Lower lobe of right lung (tissue), 2 donors: Measurements from ENCODE around the gene PGAP2. TPM values are rescaled to one million over a fixed set of nuclear protein-coding genes. Genes with fewer than 3 reads are reported as not detected.
"Not testable (repeated sequence)": the region's sequence is repeated elsewhere in the genome, so short reads cannot be mapped to it uniquely, and the experiment has no call there.

Experiments
- ATAC-seq, 2 donors: fragments of 200-7000 bp; cut with Tn5 transposase; one replicate each; pipeline ENCODE4 v1.9.1; 2020 to 2022; ENCODE audit warnings: mild to moderate bottlenecking in 2 of 2, moderate library complexity in 2 of 2
- DNase-seq: peaks from one replicate; pipeline ENCODE4 v3.0.0-alpha.2; 2020
- H3K27ac ChIP-seq: fragments of 200-600 bp; one replicate; pipeline ENCODE4 v1.8.0; 2022
- H3K27me3 ChIP-seq: fragments of 200-600 bp; one replicate; pipeline ENCODE4 v1.8.0; 2022; ENCODE audit warnings: low read depth
- H3K36me3 ChIP-seq: fragments of 200-600 bp; one replicate; pipeline ENCODE4 v1.8.0; 2022; ENCODE audit warnings: mild to moderate bottlenecking
- H3K4me1 ChIP-seq: fragments of 200-600 bp; one replicate; pipeline ENCODE4 v1.8.0; 2022
- H3K4me3 ChIP-seq: fragments of 200-600 bp; one replicate; pipeline ENCODE4 v1.8.0; 2022; ENCODE audit warnings: mild to moderate bottlenecking
- H3K9me3 ChIP-seq: fragments of 200-600 bp; one replicate; pipeline ENCODE4 v1.8.0; 2022
- CTCF ChIP-seq: fragments of 200-600 bp; IDR thresholded peaks from one replicate; pipeline ENCODE4 v1.8.0; 2022; ENCODE audit warnings: antibody characterized with exemption, mild to moderate bottlenecking
- intact Hi-C: fragments of 100-400 bp; cut with DNase I; formaldehyde crosslinking; loops from one replicate; pipeline ENCODE4 v1.11.0; 2022
- total RNA-seq: library from RNA; stranded (reverse); fragmentation: NEBNext Ultra II Directional; extraction: Animal tissue kit (Norgen Biotek cat#: 25700); gene quantifications from one replicate; pipeline ENCODE4 v1.2.1, GENCODE V29; 2021
- donor health status: DM: no; HTN: yes; CAD: no; lungs with severe emphysema.

The PGAP2 gene
- total RNA-seq, 1 donor from 2014 or later, result 23.8 TPM

DNA sequence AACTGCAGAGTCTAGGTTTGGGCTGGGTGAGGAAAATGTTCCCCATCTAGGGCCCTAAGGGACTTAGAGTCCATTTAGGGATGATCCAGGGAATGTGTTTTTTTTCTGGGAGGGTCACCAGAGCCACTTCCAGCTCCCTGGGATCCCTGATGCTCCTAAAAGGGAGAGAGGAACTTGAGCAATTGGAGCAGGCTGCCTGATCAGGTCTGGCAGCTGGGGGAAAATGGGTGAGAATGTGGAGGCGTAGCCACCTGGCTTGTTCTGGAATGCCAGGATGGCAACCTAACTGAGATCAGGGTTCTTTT lies 1.2 kb downstream of the PGAP2 start:
- TF ChIP-seq CTCF, result no peak
- intact Hi-C loops, result no loop called here
- H3K4me1 ChIP-seq, result peaks cover 11% of the 10 kb centered on the region
- no peaks in the 10 kb centered on the region for H3K36me3 ChIP-seq
- no peaks in the 10 kb centered on the region for H3K9me3 ChIP-seq
- ATAC-seq (no peak), DNase-seq (no peak)
- H3K27ac ChIP-seq, result no peak overlapping the region
- H3K4me3 ChIP-seq, result no peak overlapping the region
- H3K27me3 ChIP-seq, result no peaks in the 10 kb centered on the region

- no peaks in the 10 kb centered on the region for H3K36me3 ChIP-seq
- intact Hi-C loops, result no loop called here
- peaks cover 11% of the 10 kb centered on the region for H3K4me1 ChIP-seq
- no peak for TF ChIP-seq CTCF
- no peak overlapping the region for H3K4me3 ChIP-seq
- no peak for ATAC-seq
- DNase-seq, result no peak
- no peaks in the 10 kb centered on the region for H3K9me3 ChIP-seq
- H3K27ac ChIP-seq, result no peak overlapping the region
- no peaks in the 10 kb centered on the region for H3K27me3 ChIP-seq
Measured at GRCh38 chr11:3810446-3810845, 2.1 kb downstream of the PGAP2 start.

- intact Hi-C loops, result no loop called here
- no peak for TF ChIP-seq CTCF
- peaks cover 11% of the 10 kb centered on the region for H3K4me1 ChIP-seq
- H3K4me3 ChIP-seq, result no peak overlapping the region
- no peaks in the 10 kb centered on the region for H3K9me3 ChIP-seq
- no peak overlapping the region for H3K27ac ChIP-seq
- no peak for DNase-seq
- H3K27me3 ChIP-seq, result no peaks in the 10 kb centered on the region
- no peak for ATAC-seq
- no peaks in the 10 kb centered on the region for H3K36me3 ChIP-seq
Measured at GRCh38 chr11:3810951-3811350, 2.6 kb downstream of the PGAP2 start.

GRCh38 chr11:3814832-3815231 lies 6.5 kb downstream of the PGAP2 start:
- H3K36me3 ChIP-seq, DNase-seq, H3K4me1 ChIP-seq, H3K9me3 ChIP-seq, intact Hi-C loops, H3K27me3 ChIP-seq, H3K4me3 ChIP-seq, ATAC-seq, H3K27ac ChIP-seq: not testable (repeated sequence)

DNA sequence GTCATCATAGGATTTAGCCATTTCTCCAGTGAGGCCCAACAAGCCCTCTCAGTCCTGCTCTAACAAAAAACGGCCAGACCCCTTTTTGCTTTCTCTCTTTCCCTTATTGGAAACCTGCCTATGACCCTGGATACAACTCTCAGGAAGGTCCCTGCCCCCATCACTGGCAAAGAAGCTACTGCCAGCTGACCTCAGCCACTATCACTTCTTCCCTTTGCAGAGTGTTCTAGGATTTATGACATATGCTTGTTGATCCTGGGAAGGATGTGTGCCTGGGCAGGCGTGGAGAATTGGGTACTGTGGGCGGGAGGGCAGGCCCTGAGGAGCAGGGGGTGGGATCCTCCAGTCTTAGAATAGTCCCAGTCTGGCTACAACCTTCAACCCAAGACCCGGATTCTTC lies 7.5 kb downstream of the PGAP2 start:
- intact Hi-C loops, result no loop called here
- DNase-seq (no peak), ATAC-seq (peak; percentile 34 to 35)
- H3K27ac ChIP-seq, result peak overlapping the region; percentile 38
- H3K4me3 ChIP-seq, result peak overlapping the region; percentile 14
- no peaks in the 10 kb centered on the region for H3K9me3 ChIP-seq
- H3K36me3 ChIP-seq, result no peaks in the 10 kb centered on the region
- no peaks in the 10 kb centered on the region for H3K4me1 ChIP-seq
- no peak for TF ChIP-seq CTCF
- H3K27me3 ChIP-seq, result no peaks in the 10 kb centered on the region

GRCh38 chr11:3816673-3817072 lies 8.3 kb downstream of the PGAP2 start:
- Histone ChIP-seq H3K4me1 (no peaks in the 10 kb centered on the region), H3K4me3 (peak overlapping the region; percentile 14), H3K9me3 (no peaks in the 10 kb centered on the region), H3K36me3 (no peaks in the 10 kb centered on the region), H3K27ac (no peak overlapping the region), H3K27me3 (no peaks in the 10 kb centered on the region)
- TF ChIP-seq CTCF, result no peak
- DNase-seq (no peak), ATAC-seq (peak; percentile 48 to 67)
- intact Hi-C loops, result no loop called here
